Activated T-cell treated with anti-CD3 and anti-CD28 coated beads for 1 hour (primary cell): ENCODE data around the gene APBB2.
"Not testable (repeated sequence)": the region's sequence is repeated elsewhere in the genome, so short reads cannot be mapped to it uniquely, and the experiment has no call there.

Experiments used
- DNase-seq: peaks from one replicate; pipeline ENCODE4 v3.0.0-alpha.2; 2020; ENCODE audit warnings: low read depth

APBB2 gene

GRCh38 chr4:41156574-41156973, 57.8 kb downstream of the APBB2 start:
- DNase-seq, result no peak

GRCh38 chr4:41155194-41155830, 59.0 kb downstream of the APBB2 start:
- no peak for DNase-seq

- DNase-seq, result no peak
Observed at GRCh38 chr4:41154814-41155177, 59.5 kb downstream of the APBB2 start.

GRCh38 chr4:41154010-41154813, 60.1 kb downstream of the APBB2 start:
- DNase-seq, result no peak

- DNase-seq, result no peak
Observed at GRCh38 chr4:41150401-41150800, 63.9 kb downstream of the APBB2 start.

GRCh38 chr4:41149568-41149967, 64.8 kb downstream of the APBB2 start:
- DNase-seq, result not testable (repeated sequence)

GRCh38 chr4:41148931-41149330, 65.4 kb downstream of the APBB2 start:
- DNase-seq, result no peak

- DNase-seq, result no peak
Observed at GRCh38 chr4:41148292-41148691, 66.0 kb downstream of the APBB2 start.

GRCh38 chr4:41147570-41147969, 66.8 kb downstream of the APBB2 start:
- not testable (repeated sequence) for DNase-seq

- DNase-seq, result no peak
Observed at GRCh38 chr4:41146716-41147506, 67.4 kb downstream of the APBB2 start.

GRCh38 chr4:41146196-41146595, 68.1 kb downstream of the APBB2 start:
- no peak for DNase-seq

GRCh38 chr4:41145571-41146078, 68.7 kb downstream of the APBB2 start:
- DNase-seq, result no peak

- DNase-seq, result no peak
Observed at GRCh38 chr4:41144812-41145211, 69.5 kb downstream of the APBB2 start.

- no peak for DNase-seq
Observed at GRCh38 chr4:41144040-41144379, 70.3 kb downstream of the APBB2 start.

GRCh38 chr4:41143311-41144039, 70.9 kb downstream of the APBB2 start:
- no peak for DNase-seq

- no peak for DNase-seq
Observed at GRCh38 chr4:41142376-41143310, 71.7 kb downstream of the APBB2 start.

GRCh38 chr4:41141900-41142299, 72.4 kb downstream of the APBB2 start:
- no peak for DNase-seq

GRCh38 chr4:41140410-41140809, 73.9 kb downstream of the APBB2 start:
- DNase-seq, result no peak

GRCh38 chr4:41137879-41138278, 76.5 kb downstream of the APBB2 start:
- no peak for DNase-seq

GRCh38 chr4:41136456-41136855, 77.9 kb downstream of the APBB2 start:
- DNase-seq, result no peak

GRCh38 chr4:41135801-41136200, 78.5 kb downstream of the APBB2 start:
- DNase-seq, result no peak
